HEK293 (cell line): ENCODE measurements around the gene MICU1.
"Not testable (repeated sequence)": the region's sequence is repeated elsewhere in the genome, so short reads cannot be mapped to it uniquely, and the experiment has no call there.

Source experiments
- CTCF ChIA-PET: fragments of 350-600 bp; formaldehyde crosslinking; extraction: SDS; loops from one replicate; lab custom pipeline; 2021; ENCODE audit warnings: antibody characterized with exemption; lab: Yijun Ruan, JAX
- POLR2A ChIA-PET: fragments of 300-600 bp; formaldehyde crosslinking; extraction: SDS; loops from one replicate; lab custom pipeline; 2020; ENCODE audit warnings: antibody characterized with exemption, inconsistent platforms; lab: Yijun Ruan, JAX
- H3K27ac ChIP-seq: fragments of 200-500 bp; sonication (Bioruptor generic); 2 replicates; pipeline ENCODE4 v1.5.1; 2014; ENCODE audit warnings: low read depth, low read length, control low read depth, inconsistent platforms; ENCODE audit errors: extremely low read depth
- H3K36me3 ChIP-seq, 2 experiments: fragments of 200-500 bp in 1 of 2; sonication (Bioruptor generic) in 1 of 2; 1 replicate in 1 of 2; 2 replicates in 1 of 2; pipeline ENCODE4 v1.5.1; 2014 to 2017; ENCODE audit warnings: inconsistent platforms in 2 of 2, low read length in 2 of 2; ENCODE audit not compliant: control insufficient read depth in 2 of 2, insufficient read depth in 1 of 2
- H3K4me1 ChIP-seq: fragments of 200-500 bp; sonication (Bioruptor generic); 2 replicates; pipeline ENCODE4 v1.5.1; 2014; ENCODE audit warnings: mild to moderate bottlenecking, low read length, inconsistent platforms; ENCODE audit not compliant: control insufficient read depth, insufficient read depth
- H3K4me3 ChIP-seq: 2 replicates; pipeline ENCODE4 v1.5.1; 2011; ENCODE audit warnings: low read depth, mild to moderate bottlenecking, control low read depth, low read length, moderate library complexity
- H3K9me3 ChIP-seq: fragments of 200-500 bp; sonication (Bioruptor generic); 2 replicates; pipeline ENCODE4 v1.5.1; 2014; ENCODE audit warnings: low read depth, low read length, inconsistent platforms; ENCODE audit not compliant: control insufficient read depth, insufficient read depth
- MZF1 ChIP-seq: fragments of 450-650 bp; formaldehyde crosslinking; IDR thresholded peaks from 2 replicates; pipeline ENCODE4 v1.5.1; 2017; ENCODE audit warnings: missing biosample characterization, missing genetic modification characterization, borderline replicate concordance
- PRDM1 ChIP-seq: fragments of 450-650 bp; formaldehyde crosslinking; IDR thresholded peaks from 2 replicates; pipeline ENCODE4; 2016; ENCODE audit warnings: missing biosample characterization, missing genetic modification characterization
- SP7 ChIP-seq: fragments of 450-650 bp; formaldehyde crosslinking; IDR thresholded peaks from 2 replicates; pipeline ENCODE4 v1.5.1; 2016; ENCODE audit warnings: missing biosample characterization, missing genetic modification characterization
- ZBTB8A ChIP-seq: fragments of 450-650 bp; formaldehyde crosslinking; IDR thresholded peaks from 2 replicates; pipeline ENCODE4 v1.5.1; 2016; ENCODE audit warnings: missing biosample characterization, missing genetic modification characterization
- ZEB2 ChIP-seq: fragments of 450-650 bp; formaldehyde crosslinking; IDR thresholded peaks from 2 replicates; pipeline ENCODE4 v1.5.1; 2016; ENCODE audit warnings: missing biosample characterization, missing genetic modification characterization
- ZFHX2 ChIP-seq: fragments of 450-650 bp; formaldehyde crosslinking; conservative IDR thresholded peaks from 2 replicates; pipeline ENCODE4 v1.5.1; 2016; ENCODE audit warnings: missing biosample characterization, missing genetic modification characterization
- ZIC2 ChIP-seq: fragments of 450-650 bp; formaldehyde crosslinking; IDR thresholded peaks from 2 replicates; pipeline ENCODE4 v1.5.1; 2016; ENCODE audit warnings: missing biosample characterization, missing genetic modification characterization
- ZNF175 ChIP-seq: fragments of 450-650 bp; formaldehyde crosslinking; IDR thresholded peaks from 2 replicates; pipeline ENCODE4 v1.5.1; 2016; ENCODE audit warnings: missing biosample characterization, missing genetic modification characterization
- ZNF335 ChIP-seq: fragments of 450-650 bp; formaldehyde crosslinking; conservative IDR thresholded peaks from 2 replicates; pipeline ENCODE4 v1.5.1; 2016; ENCODE audit warnings: missing biosample characterization, missing genetic modification characterization
- ZNF600 ChIP-seq: fragments of 450-650 bp; formaldehyde crosslinking; IDR thresholded peaks from 2 replicates; pipeline ENCODE4 v1.5.1; 2016; ENCODE audit warnings: missing biosample characterization, missing genetic modification characterization
- TF ChIP-seq, protein P1 (sequence below): fragments of 450-650 bp; formaldehyde crosslinking; IDR thresholded peaks from 2 replicates; pipeline ENCODE4 v1.5.1; 2016; ENCODE audit warnings: missing biosample characterization, missing genetic modification characterization
- TF ChIP-seq, protein P2 (sequence below): fragments of 450-650 bp; formaldehyde crosslinking; IDR thresholded peaks from 2 replicates; pipeline ENCODE4 v1.5.1; 2016; ENCODE audit warnings: missing biosample characterization, missing genetic modification characterization

The MICU1 gene

DNA sequence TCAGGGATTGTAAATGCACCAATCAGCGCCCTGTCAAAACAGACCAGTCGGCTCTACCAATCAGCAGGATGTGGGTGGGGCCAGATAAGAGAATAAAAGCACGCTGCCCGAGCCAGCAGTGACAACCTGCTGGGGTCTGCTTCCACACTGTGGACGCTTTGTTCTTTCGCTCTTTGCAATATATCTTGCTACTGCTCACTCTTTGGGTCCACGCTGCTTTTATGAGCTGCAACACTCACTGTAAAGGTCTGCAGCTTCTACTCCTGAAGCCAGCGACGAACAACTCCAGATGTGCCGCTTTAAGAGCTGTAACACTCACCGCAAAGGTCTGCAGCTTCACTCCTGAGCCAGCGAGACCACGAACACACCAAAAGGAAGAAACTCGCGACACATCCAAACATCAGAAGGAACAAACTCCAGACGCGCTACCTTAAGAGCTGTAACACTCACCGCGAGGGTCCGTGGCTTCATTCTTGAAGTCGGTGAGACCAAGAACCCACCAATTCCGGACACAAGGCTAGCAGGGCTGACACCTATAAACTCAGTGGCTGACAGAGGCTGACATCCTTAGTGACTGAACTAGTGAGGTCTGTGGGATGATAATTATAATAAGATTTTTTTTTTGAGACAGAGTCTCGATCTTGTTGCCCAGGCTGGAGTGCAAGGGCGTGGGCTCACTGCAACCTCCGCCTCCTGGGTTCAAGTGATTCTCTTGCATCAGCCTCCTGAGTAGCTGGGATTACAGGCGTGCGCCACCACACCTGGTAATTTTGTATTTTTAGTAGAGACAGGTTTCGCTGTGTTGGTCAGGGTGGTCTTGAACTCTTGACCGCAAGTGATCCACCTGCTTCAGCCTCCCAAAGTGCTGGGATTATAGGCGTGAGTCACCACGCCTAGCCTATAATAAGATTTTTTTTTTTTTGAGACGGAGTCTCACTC lies 298.9 kb downstream of the MICU1 start:
- not testable (repeated sequence) for H3K9me3 ChIP-seq, H3K4me3 ChIP-seq, H3K27ac ChIP-seq, H3K36me3 ChIP-seq
- ChIA-PET POLR2A (interaction anchor here (1.2 to 9.0 kb wide), 3 partner anchors 29 to 53 kb away, joined by 3 to 107 read pairs (median 3); partner anchors contain the start of gene DDIT4), CTCF (interaction anchor here (0.6 to 7.9 kb wide), 14 partner anchors 11 to 634 kb away, joined by 3 to 52 read pairs (median 4); partner anchors contain the start of gene DDIT4)
- H3K4me1 ChIP-seq, result peaks cover 16% of the 10 kb centered on the region

DNA sequence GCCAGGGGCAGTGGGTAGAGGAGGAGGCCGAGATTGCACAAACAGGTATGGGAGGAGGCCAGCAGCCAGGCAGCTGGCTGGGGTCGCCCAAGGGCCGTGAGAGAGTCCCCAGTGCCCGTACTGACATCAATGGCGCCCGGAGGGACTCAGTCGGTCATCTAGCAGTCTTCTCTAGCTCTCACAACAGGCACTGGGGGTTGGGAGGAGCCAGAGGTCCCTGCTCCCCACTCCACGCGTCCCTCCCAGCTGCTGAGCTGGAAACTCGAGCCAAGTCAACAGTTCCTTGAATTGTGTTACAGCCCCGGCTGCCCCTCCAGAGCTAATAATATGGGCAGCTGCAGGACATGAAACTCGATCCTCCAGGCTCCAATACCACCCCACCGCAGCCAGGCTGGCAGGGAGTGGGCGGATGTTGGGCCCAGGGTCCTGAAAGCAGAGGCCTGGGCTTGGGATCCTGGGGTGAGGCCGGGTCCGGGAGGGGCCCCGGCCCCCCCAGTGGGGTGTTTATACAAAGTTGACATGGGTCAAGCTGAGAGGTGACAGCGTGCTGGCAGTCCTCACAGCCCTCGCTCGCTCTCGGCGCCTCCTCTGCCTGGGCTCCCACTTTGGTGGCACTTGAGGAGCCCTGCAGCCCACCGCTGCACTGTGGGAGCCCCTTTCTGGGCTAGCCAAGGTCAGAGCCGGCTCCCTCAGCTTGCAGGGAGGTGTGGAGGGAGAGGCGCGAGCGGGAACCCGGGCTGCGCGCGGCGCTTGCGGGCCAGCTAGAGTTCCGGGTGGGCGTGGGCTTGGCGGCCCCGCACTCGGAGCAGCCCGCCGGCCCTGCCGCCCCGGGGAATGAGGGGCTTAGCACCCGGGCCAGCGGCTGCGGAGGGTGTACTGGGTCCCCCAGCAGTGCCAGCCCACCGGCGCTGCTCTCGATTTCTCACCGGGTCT lies 300.4 kb downstream of the MICU1 start:
- peak overlapping the region; percentile 2; the same call in 1 of the 2 replicates for H3K27ac ChIP-seq
- not testable (repeated sequence) for H3K4me3 ChIP-seq, H3K9me3 ChIP-seq, H3K36me3 ChIP-seq
- peaks cover 15% of the 10 kb centered on the region for H3K4me1 ChIP-seq
- POLR2A ChIA-PET, result interaction anchor here (1.2 to 9.0 kb wide), 2 partner anchors 35 to 51 kb away, joined by 3 to 107 read pairs; partner anchors contain the start of gene DDIT4
- CTCF ChIA-PET, result interaction anchor here (1.1 to 7.9 kb wide), 2 partner anchors 51 to 198 kb away, joined by 4 to 52 read pairs; partner anchors contain the start of gene DDIT4
- TF ChIP-seq SP7 (peak; percentile 90), ZNF600 (peak; percentile 77), ZFHX2 (peak; percentile 68), ZEB2 (tag by site-specific recombination) (0 out of 2 replicates have a peak, but pooled peaks have one; percentile 19), ZIC2 (tag by site-specific recombination) (peak; percentile 78), ZBTB8A (tag by site-specific recombination) (peak; percentile 56)
- TF ChIP-seq, protein P1, sequence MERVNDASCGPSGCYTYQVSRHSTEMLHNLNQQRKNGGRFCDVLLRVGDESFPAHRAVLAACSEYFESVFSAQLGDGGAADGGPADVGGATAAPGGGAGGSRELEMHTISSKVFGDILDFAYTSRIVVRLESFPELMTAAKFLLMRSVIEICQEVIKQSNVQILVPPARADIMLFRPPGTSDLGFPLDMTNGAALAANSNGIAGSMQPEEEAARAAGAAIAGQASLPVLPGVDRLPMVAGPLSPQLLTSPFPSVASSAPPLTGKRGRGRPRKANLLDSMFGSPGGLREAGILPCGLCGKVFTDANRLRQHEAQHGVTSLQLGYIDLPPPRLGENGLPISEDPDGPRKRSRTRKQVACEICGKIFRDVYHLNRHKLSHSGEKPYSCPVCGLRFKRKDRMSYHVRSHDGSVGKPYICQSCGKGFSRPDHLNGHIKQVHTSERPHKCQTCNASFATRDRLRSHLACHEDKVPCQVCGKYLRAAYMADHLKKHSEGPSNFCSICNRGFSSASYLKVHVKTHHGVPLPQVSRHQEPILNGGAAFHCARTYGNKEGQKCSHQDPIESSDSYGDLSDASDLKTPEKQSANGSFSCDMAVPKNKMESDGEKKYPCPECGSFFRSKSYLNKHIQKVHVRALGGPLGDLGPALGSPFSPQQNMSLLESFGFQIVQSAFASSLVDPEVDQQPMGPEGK (tag by site-specific recombination), result peak; percentile 91

DNA sequence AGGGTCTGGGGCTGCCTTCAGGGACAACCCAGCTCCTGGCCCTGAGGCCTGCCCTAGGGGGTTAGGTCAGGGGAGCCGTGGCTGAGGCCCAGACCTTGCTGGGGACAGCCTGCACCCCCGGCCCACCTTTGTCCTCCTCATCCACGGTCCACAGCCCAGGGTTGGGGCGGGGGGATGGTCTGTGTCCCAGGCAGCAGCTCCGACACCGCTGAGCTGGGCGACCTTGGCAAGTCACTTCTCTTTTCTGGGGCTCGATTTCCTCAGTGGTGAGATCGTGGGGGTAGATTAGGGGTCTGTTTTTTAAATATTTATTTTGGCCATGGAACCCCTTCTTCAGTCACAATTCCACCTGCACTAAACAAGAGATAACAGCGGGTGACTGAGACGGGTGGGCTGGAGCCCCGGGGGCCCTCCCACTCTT lies 302.1 kb downstream of the MICU1 start:
- Histone ChIP-seq H3K27ac (no peak overlapping the region), H3K36me3 (no peaks in the 10 kb centered on the region), H3K4me3 (no peak overlapping the region), H3K9me3 (no peaks in the 10 kb centered on the region), H3K4me1 (peaks cover 26% of the 10 kb centered on the region)
- POLR2A ChIA-PET, result interaction anchor here (0.7 to 5.5 kb wide), 2 partner anchors 41 to 50 kb away, joined by 6 to 110 read pairs; partner anchors contain the start of gene DDIT4
- TF ChIP-seq PRDM1 (tag by site-specific recombination) (no peak), ZNF335 (tag by site-specific recombination) (no peak), MZF1 (tag by site-specific recombination) (no peak), ZNF175 (no peak), ZIC2 (tag by site-specific recombination) (peak; percentile 33; the same call in 1 of the 2 replicates)
- TF ChIP-seq, protein P2, sequence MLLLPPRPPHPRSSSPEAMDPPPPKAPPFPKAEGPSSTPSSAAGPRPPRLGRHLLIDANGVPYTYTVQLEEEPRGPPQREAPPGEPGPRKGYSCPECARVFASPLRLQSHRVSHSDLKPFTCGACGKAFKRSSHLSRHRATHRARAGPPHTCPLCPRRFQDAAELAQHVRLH (tag by site-specific recombination), result no peak
- CTCF ChIA-PET, result interaction anchor here (1.3 kb wide), 1 partner anchor 198 kb away, joined by 3 read pairs; no protein-coding TSS in a partner anchor
